HCT116 (cell line): ENCODE data around the gene P2RX7. TPM values are rescaled to one million over a fixed set of nuclear protein-coding genes. Genes with fewer than 3 reads are reported as not detected.

Experiments
- ATAC-seq: fragments of 200-7000 bp; cut with Tn5 transposase; 2 replicates; pipeline ENCODE4 v1.9.1; 2020; ENCODE audit warnings: mild to moderate bottlenecking, moderate library complexity
- BruUV-seq: library from RNA; stranded (reverse); fragments of 400-500 nt; replicated peaks from 2 replicates; lab custom pipeline; 2021; lab: Mats Ljungman, UMichigan
- CTCF ChIA-PET: fragments of 300-600 bp; sonication (Branson Sonifier 250); formaldehyde crosslinking; loops from one replicate; lab custom pipeline; 2021; ENCODE audit warnings: antibody characterized with exemption; lab: Charles Lee
- POLR2A ChIA-PET: fragments of 300-600, 350-600 bp; sonication (Branson Sonifier 250); formaldehyde crosslinking; loops from one replicate; lab custom pipeline; 2021; ENCODE audit warnings: antibody characterized with exemption; lab: Charles Lee
- RAD21 ChIA-PET, 2 experiments: fragments of 300-600 bp; sonication (Branson Sonifier 250); formaldehyde crosslinking; loops; one replicate each; lab custom pipeline; 2023; ENCODE audit warnings: low total read pairs in 2 of 2; ENCODE audit not compliant: uncharacterized antibody in 2 of 2, unreplicated experiment in 2 of 2, low non-redundant PET in 1 of 2; lab: Charles Lee
- DNase-seq: peaks from one replicate; pipeline ENCODE4 v3.0.0-alpha.2; 2010; ENCODE audit warnings: low read depth, low spot score
- H2AFZ ChIP-seq: fragments of 200-600 bp; shearing (Covaris generic), sonication (generic); 2 replicates; pipeline ENCODE4 v1.6.1; 2017; ENCODE audit warnings: low read depth, mixed run types, mixed read lengths, antibody characterized with exemption, low read length; ENCODE audit not compliant: poor library complexity, severe bottlenecking
- H3K27ac ChIP-seq: 2 replicates; pipeline ENCODE4 v1.5.1; 2012; ENCODE audit warnings: low read depth, low read length
- H3K27me3 ChIP-seq: fragments of 200-600 bp; sonication (generic); 2 replicates; pipeline ENCODE4 v1.6.1; 2016; ENCODE audit warnings: mixed run types, low read length, mixed read lengths; ENCODE audit not compliant: insufficient read depth
- H3K36me3 ChIP-seq, 2 experiments: fragments of 200-500 bp in 1 of 2; fragments of 200-600 bp in 1 of 2; sonication (Bioruptor generic) in 1 of 2; sonication (generic) in 1 of 2; 2 replicates each; pipeline versions ENCODE4 v1.5.1 to v1.6.1; 2014 to 2016; ENCODE audit warnings: low read length in 2 of 2, inconsistent platforms in 1 of 2, mixed read lengths in 1 of 2, mixed run types in 1 of 2; ENCODE audit not compliant: insufficient read depth in 2 of 2, control insufficient read depth in 1 of 2
- H3K4me1 ChIP-seq, 2 experiments: fragments of 200-600 bp in 1 of 2; sonication (generic) in 1 of 2; 2 replicates each; pipeline versions ENCODE4 v1.5.1 to v1.6.1; 2012 to 2017; ENCODE audit warnings: low read length in 2 of 2, inconsistent platforms in 1 of 2, mild to moderate bottlenecking in 1 of 2, mixed read lengths in 1 of 2, mixed run types in 1 of 2, moderate library complexity in 1 of 2; ENCODE audit not compliant: insufficient read depth in 2 of 2, control insufficient read depth in 1 of 2
- H3K4me2 ChIP-seq: fragments of 200-600 bp; sonication (generic); 2 replicates; pipeline ENCODE4 v1.6.1; 2017; ENCODE audit warnings: mixed run types, low read length, mixed read lengths
- H3K4me3 ChIP-seq, 2 experiments: fragments of 200-600 bp in 1 of 2; sonication (generic) in 1 of 2; replicated peaks in 1 of 2; 2 replicates each; pipeline ENCODE4 v1.5.1; 2011 to 2016; ENCODE audit warnings: low read length in 2 of 2, control low read depth in 1 of 2, low read depth in 1 of 2, mild to moderate bottlenecking in 1 of 2, mixed read lengths in 1 of 2, mixed run types in 1 of 2
- H3K79me2 ChIP-seq: fragments of 200-600 bp; sonication (generic); 2 replicates; pipeline ENCODE4 v1.6.1; 2017; ENCODE audit warnings: mild to moderate bottlenecking, mixed run types, low read length, moderate library complexity, mixed read lengths; ENCODE audit not compliant: insufficient read depth
- H3K9ac ChIP-seq: fragments of 200-600 bp; sonication (generic); 2 replicates; pipeline ENCODE4 v1.6.1; 2016; ENCODE audit warnings: low read length, mixed read lengths
- H3K9me2 ChIP-seq: fragments of 200-600 bp; sonication (generic), shearing (Covaris generic); 2 replicates; pipeline ENCODE4 v1.6.1; 2017; ENCODE audit warnings: mixed run types, mild to moderate bottlenecking, moderate library complexity; ENCODE audit not compliant: insufficient read depth
- H3K9me3 ChIP-seq, 2 experiments: fragments of 200-500 bp in 1 of 2; fragments of 200-600 bp in 1 of 2; sonication (Bioruptor generic) in 1 of 2; sonication (generic) in 1 of 2; 2 replicates each; pipeline ENCODE4 v1.6.1; 2014 to 2017; ENCODE audit warnings: low read length in 2 of 2, mixed read lengths in 2 of 2, inconsistent platforms in 1 of 2, low read depth in 1 of 2, mild to moderate bottlenecking in 1 of 2, mixed run types in 1 of 2, moderate library complexity in 1 of 2; ENCODE audit not compliant: control insufficient read depth in 1 of 2, insufficient read depth in 1 of 2
- H4K20me1 ChIP-seq: fragments of 200-600 bp; sonication (generic), shearing (Covaris generic); 2 replicates; pipeline ENCODE4 v1.6.1; 2017; ENCODE audit warnings: mixed run types, mild to moderate bottlenecking, moderate library complexity; ENCODE audit not compliant: insufficient read depth
- CBX3 ChIP-seq: IDR thresholded peaks from 2 replicates; pipeline ENCODE4 v1.6.1; 2012; ENCODE audit warnings: low read depth
- CEBPB ChIP-seq: IDR thresholded peaks from 2 replicates; pipeline ENCODE4 v1.6.1; 2012; ENCODE audit warnings: low read depth
- CTCF ChIP-seq, 3 experiments: fragments of 200-600 bp in 1 of 3; sonication (generic) in 1 of 3; IDR thresholded peaks in 2 of 3; conservative IDR thresholded peaks in 1 of 3; 2 replicates each; pipeline ENCODE4 v1.5.1; 2012 to 2017; ENCODE audit warnings: low read depth in 2 of 3, low read length in 2 of 3, antibody characterized with exemption in 1 of 3, borderline replicate concordance in 1 of 3, control low read depth in 1 of 3, mild to moderate bottlenecking in 1 of 3, mixed read lengths in 1 of 3, mixed run types in 1 of 3, moderate library complexity in 1 of 3; ENCODE audit not compliant: insufficient read depth in 1 of 3
- EGR1 ChIP-seq: IDR thresholded peaks from 2 replicates; pipeline ENCODE4 v1.6.1; 2012; ENCODE audit warnings: low read depth
- EZH2 ChIP-seq: fragments of 200-600 bp; sonication (generic); IDR thresholded peaks from 2 replicates; pipeline ENCODE4 v1.6.1; 2017; ENCODE audit warnings: antibody characterized with exemption, mixed run types
- EZH2phosphoT487 ChIP-seq: fragments of 200-600 bp; IDR thresholded peaks from 2 replicates; pipeline ENCODE4 v1.6.1; 2018; ENCODE audit warnings: antibody characterized with exemption, borderline replicate concordance
- FOSL1 ChIP-seq: IDR thresholded peaks from 2 replicates; pipeline ENCODE4 v1.6.1; 2012; ENCODE audit warnings: low read depth
- JUND ChIP-seq: IDR thresholded peaks from 2 replicates; pipeline ENCODE4 v1.6.1; 2012
- POLR2A ChIP-seq: IDR thresholded peaks from 2 replicates; pipeline ENCODE4 v1.7.0; 2011; ENCODE audit warnings: borderline replicate concordance; ENCODE audit not compliant: insufficient read depth, insufficient read length; ENCODE audit errors: extremely low read depth
- POLR2AphosphoS5 ChIP-seq: IDR thresholded peaks from 2 replicates; pipeline ENCODE4 v1.6.1; 2011; ENCODE audit warnings: mild to moderate bottlenecking, low read depth, low read length, moderate library complexity
- RAD21 ChIP-seq: IDR thresholded peaks from 2 replicates; pipeline ENCODE4 v1.6.1; 2012; ENCODE audit warnings: low read depth, mild to moderate bottlenecking
- REST ChIP-seq: IDR thresholded peaks from 2 replicates; pipeline ENCODE4 v1.6.1; 2012; ENCODE audit warnings: low read depth
- SIN3A ChIP-seq: IDR thresholded peaks from 2 replicates; pipeline ENCODE4 v1.6.1; 2012; ENCODE audit warnings: low read depth
- SP1 ChIP-seq: IDR thresholded peaks from 2 replicates; pipeline ENCODE4 v1.6.1; 2012; ENCODE audit warnings: low read depth
- SRF ChIP-seq: IDR thresholded peaks from 2 replicates; pipeline ENCODE4 v1.6.1; 2012; ENCODE audit warnings: low read depth
- TCF7L2 ChIP-seq: IDR thresholded peaks from 2 replicates; pipeline ENCODE4 v1.7.0; 2011; ENCODE audit warnings: borderline replicate concordance, inconsistent platforms; ENCODE audit not compliant: insufficient read depth, insufficient read length; ENCODE audit errors: extremely low read depth
- YY1 ChIP-seq: IDR thresholded peaks from 2 replicates; pipeline ENCODE4 v1.6.1; 2011; ENCODE audit warnings: low read length, low read depth, moderate library complexity, mild to moderate bottlenecking; ENCODE audit not compliant: insufficient replicate concordance; ENCODE audit errors: extremely low read depth
- ZNF274 ChIP-seq: fragments of 200-500 bp; sonication (Bioruptor generic); IDR thresholded peaks from 2 replicates; pipeline ENCODE4 v1.6.1; 2014; ENCODE audit warnings: mild to moderate bottlenecking, low read depth, low read length, inconsistent platforms
- intact Hi-C: fragments of 100-400 bp; cut with micrococcal nuclease; formaldehyde crosslinking; loops from 2 replicates; pipeline ENCODE4 v1.10.0; 2022
- total RNA-seq: library from RNA; stranded (reverse); gene quantifications from one replicate; pipeline ENCODE4 v1.2.1, GENCODE V29; 2021; ENCODE audit not compliant: unreplicated experiment
- TF ChIP-seq, protein P1 (sequence below): IDR thresholded peaks from 2 replicates; pipeline ENCODE4 v1.6.1; 2012
- TF ChIP-seq, protein P2 (sequence below): IDR thresholded peaks from 2 replicates; pipeline ENCODE4 v1.6.1; 2012

P2RX7 gene
- total RNA-seq, 1 experiment from 2014 or later: 1.5 TPM

GRCh38 chr12:121131941-121132341 is 735 bp upstream of the P2RX7 start:
- ATAC-seq (no peak), DNase-seq (no peak)
- Histone ChIP-seq H4K20me1 (no peaks in the 10 kb centered on the region), H3K9me3 (no peaks in the 10 kb centered on the region), H2AFZ (no peak overlapping the region), H3K79me2 (no peaks in the 10 kb centered on the region), H3K4me3 (no peak overlapping the region), H3K36me3 (no peaks in the 10 kb centered on the region), H3K27me3 (no peaks in the 10 kb centered on the region), H3K9me2 (no peaks in the 10 kb centered on the region), H3K4me1 (peaks cover 11 to 25% of the 10 kb centered on the region in 2 experiments), H3K9ac (no peak overlapping the region), H3K27ac (no peak overlapping the region), H3K4me2 (no peak overlapping the region)
- POLR2A ChIA-PET: interaction anchor here (1.1 kb wide), 1 partner anchor 10 kb away, joined by 3 read pairs; no protein-coding TSS in a partner anchor
- BruUV-seq: no TSS peak
- intact Hi-C loops: loop anchor here (5.0 kb wide), 1 partner anchor 85 kb away; no protein-coding TSS in a partner anchor
- CTCF ChIA-PET: no interaction called here
- TF ChIP-seq EZH2phosphoT487 (no peak), POLR2A (no peak), CEBPB (no peak), SIN3A (no peak), JUND (no peak), CTCF (IDR thresholded peaks at IDR 0.05 in 2 of 3, conservative IDR thresholded peaks at IDR 0.05 in 1 of 3; ENCODE audit: borderline replicate concordance in 1 of 3, insufficient read depth in 1 of 3, low read depth in 2 of 3, low read length in 2 of 3) (no peak), ZNF274 (no peak), EGR1 (no peak), RAD21 (no peak), SRF (no peak), EZH2 (no peak), TCF7L2 (no peak), REST (no peak), POLR2AphosphoS5 (no peak), FOSL1 (no peak), SP1 (no peak), CBX3 (no peak), YY1 (no peak)
- TF ChIP-seq, protein P1, sequence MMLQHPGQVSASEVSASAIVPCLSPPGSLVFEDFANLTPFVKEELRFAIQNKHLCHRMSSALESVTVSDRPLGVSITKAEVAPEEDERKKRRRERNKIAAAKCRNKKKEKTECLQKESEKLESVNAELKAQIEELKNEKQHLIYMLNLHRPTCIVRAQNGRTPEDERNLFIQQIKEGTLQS: no peak
- TF ChIP-seq, protein P2, sequence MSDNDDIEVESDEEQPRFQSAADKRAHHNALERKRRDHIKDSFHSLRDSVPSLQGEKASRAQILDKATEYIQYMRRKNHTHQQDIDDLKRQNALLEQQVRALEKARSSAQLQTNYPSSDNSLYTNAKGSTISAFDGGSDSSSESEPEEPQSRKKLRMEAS: no peak
- RAD21 ChIA-PET: no interaction called here
